ENCODE results near the gene OR10A2.

Gene OR10A2

DNA sequence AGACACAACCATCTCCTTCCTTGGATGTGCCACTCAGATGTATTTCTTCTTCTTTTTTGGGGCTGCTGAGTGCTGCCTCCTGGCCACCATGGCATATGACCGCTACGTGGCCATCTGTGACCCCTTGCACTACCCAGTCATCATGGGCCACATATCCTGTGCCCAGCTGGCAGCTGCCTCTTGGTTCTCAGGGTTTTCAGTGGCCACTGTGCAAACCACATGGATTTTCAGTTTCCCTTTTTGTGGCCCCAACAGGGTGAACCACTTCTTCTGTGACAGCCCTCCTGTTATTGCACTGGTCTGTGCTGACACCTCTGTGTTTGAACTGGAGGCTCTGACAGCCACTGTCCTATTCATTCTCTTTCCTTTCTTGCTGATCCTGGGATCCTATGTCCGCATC lies 14.1 kb downstream of the OR10A2 start:
- ChIA-PET POLR2A (no interaction called here), CTCF (no interaction called here)
- Histone ChIP-seq H3K9me3 (ENCODE audit: control insufficient read depth, insufficient read depth, low read depth, low read length) (no peaks in the 10 kb centered on the region), H3K36me3 (ENCODE audit: control insufficient read depth in 2 of 2, insufficient read depth in 1 of 2, low read length in 2 of 2) (no peaks in the 10 kb centered on the region), H3K4me1 (ENCODE audit: control insufficient read depth, insufficient read depth, low read length) (no peaks in the 10 kb centered on the region), H3K4me3 (ENCODE audit: low read depth, low read length) (no peak overlapping the region), H3K27ac (ENCODE audit: extremely low read depth, low read depth, low read length) (no peak overlapping the region)
- TF ChIP-seq ZNF530 (tag by site-specific recombination; IDR thresholded peaks at IDR 0.05; ENCODE audit: low read depth) = no peak
- no peak for TF ChIP-seq ZXDB (tag by site-specific recombination; IDR thresholded peaks at IDR 0.05)
- no peak for TF ChIP-seq ZNF549 (tag by site-specific recombination; IDR thresholded peaks at IDR 0.05)
- TF ChIP-seq ZSCAN4 (tag by site-specific recombination; IDR thresholded peaks at IDR 0.05) = no peak
- no peak for TF ChIP-seq HOXA7 (CRISPR knock-in tag; IDR thresholded peaks at IDR 0.05; ENCODE audit: borderline replicate concordance)
- TF ChIP-seq, protein P1, sequence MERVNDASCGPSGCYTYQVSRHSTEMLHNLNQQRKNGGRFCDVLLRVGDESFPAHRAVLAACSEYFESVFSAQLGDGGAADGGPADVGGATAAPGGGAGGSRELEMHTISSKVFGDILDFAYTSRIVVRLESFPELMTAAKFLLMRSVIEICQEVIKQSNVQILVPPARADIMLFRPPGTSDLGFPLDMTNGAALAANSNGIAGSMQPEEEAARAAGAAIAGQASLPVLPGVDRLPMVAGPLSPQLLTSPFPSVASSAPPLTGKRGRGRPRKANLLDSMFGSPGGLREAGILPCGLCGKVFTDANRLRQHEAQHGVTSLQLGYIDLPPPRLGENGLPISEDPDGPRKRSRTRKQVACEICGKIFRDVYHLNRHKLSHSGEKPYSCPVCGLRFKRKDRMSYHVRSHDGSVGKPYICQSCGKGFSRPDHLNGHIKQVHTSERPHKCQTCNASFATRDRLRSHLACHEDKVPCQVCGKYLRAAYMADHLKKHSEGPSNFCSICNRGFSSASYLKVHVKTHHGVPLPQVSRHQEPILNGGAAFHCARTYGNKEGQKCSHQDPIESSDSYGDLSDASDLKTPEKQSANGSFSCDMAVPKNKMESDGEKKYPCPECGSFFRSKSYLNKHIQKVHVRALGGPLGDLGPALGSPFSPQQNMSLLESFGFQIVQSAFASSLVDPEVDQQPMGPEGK (tag by site-specific recombination; IDR thresholded peaks at IDR 0.05) = no peak
- TF ChIP-seq ZNF785 (tag by site-specific recombination; IDR thresholded peaks at IDR 0.05) = no peak
- TF ChIP-seq, protein P2, sequence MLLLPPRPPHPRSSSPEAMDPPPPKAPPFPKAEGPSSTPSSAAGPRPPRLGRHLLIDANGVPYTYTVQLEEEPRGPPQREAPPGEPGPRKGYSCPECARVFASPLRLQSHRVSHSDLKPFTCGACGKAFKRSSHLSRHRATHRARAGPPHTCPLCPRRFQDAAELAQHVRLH (tag by site-specific recombination; IDR thresholded peaks at IDR 0.05) = no peak
- no peak for TF ChIP-seq ZNF324 (tag by site-specific recombination; IDR thresholded peaks at IDR 0.05)
- TF ChIP-seq, protein P3, sequence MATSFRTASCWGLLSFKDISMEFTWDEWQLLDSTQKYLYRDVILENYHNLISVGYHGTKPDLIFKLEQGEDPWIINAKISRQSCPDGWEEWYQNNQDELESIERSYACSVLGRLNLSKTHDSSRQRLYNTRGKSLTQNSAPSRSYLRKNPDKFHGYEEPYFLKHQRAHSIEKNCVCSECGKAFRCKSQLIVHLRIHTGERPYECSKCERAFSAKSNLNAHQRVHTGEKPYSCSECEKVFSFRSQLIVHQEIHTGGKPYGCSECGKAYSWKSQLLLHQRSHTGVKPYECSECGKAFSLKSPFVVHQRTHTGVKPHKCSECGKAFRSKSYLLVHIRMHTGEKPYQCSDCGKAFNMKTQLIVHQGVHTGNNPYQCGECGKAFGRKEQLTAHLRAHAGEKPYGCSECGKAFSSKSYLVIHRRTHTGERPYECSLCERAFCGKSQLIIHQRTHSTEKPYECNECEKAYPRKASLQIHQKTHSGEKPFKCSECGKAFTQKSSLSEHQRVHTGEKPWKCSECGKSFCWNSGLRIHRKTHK (tag by site-specific recombination; IDR thresholded peaks at IDR 0.05) = no peak
- no peak for TF ChIP-seq FEZF1 (tag by site-specific recombination; IDR thresholded peaks at IDR 0.05)
- TF ChIP-seq ZNF132 (tag by site-specific recombination; IDR thresholded peaks at IDR 0.05; ENCODE audit: borderline replicate concordance) = no peak
- TF ChIP-seq ZNF138 (tag by site-specific recombination; IDR thresholded peaks at IDR 0.05; ENCODE audit: borderline replicate concordance) = no peak
- TF ChIP-seq ZNF518A (tag by site-specific recombination; conservative IDR thresholded peaks at IDR 0.05; ENCODE audit: low read depth) = no peak

DNA sequence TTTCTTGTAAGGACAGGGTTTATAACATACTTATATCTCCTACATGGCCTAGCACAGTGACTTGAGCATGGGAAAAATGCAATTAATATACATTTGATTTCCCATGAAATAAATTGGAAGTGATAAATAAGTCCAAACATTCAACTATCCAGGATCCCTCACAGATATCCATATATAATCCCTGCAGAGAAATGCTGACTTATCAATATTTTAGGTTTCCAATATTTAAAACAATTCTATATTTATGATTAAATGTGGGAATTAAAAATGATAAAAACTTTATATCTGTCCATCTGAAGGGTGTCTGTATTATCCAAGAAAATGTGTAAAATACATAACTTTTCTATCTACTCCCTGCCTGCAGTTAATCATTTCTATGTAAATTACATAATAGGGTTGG lies 19.9 kb downstream of the OR10A2 start:
- Histone ChIP-seq H3K27ac (ENCODE audit: extremely low read depth, low read depth, low read length) (no peak overlapping the region), H3K9me3 (ENCODE audit: control insufficient read depth, insufficient read depth, low read depth, low read length) (no peaks in the 10 kb centered on the region), H3K36me3 (ENCODE audit: control insufficient read depth in 2 of 2, insufficient read depth in 1 of 2, low read length in 2 of 2) (no peaks in the 10 kb centered on the region), H3K4me3 (ENCODE audit: low read depth, low read length) (no peak overlapping the region), H3K4me1 (ENCODE audit: control insufficient read depth, insufficient read depth, low read length) (no peaks in the 10 kb centered on the region)
- ChIA-PET POLR2A (no interaction called here), CTCF (interaction anchor here (1.3 kb wide), 1 partner anchor 70 kb away, joined by 5 read pairs; no protein-coding TSS in a partner anchor)
- TF ChIP-seq IKZF3 (tag by site-specific recombination; IDR thresholded peaks at IDR 0.05) = no peak
- TF ChIP-seq ZBTB6 (tag by site-specific recombination; IDR thresholded peaks at IDR 0.05) = no peak
- no peak for TF ChIP-seq ZNF133 (tag by site-specific recombination; IDR thresholded peaks at IDR 0.05)
- TF ChIP-seq HOXD13 (CRISPR knock-in tag; IDR thresholded peaks at IDR 0.05; ENCODE audit: borderline replicate concordance) = no peak
- TF ChIP-seq OVOL3 (tag by site-specific recombination; IDR thresholded peaks at IDR 0.05) = no peak
- no peak for TF ChIP-seq ZNF148 (tag by site-specific recombination; IDR thresholded peaks at IDR 0.05; ENCODE audit: borderline replicate concordance)
- TF ChIP-seq ZSCAN23 (tag by site-specific recombination; IDR thresholded peaks at IDR 0.05) = no peak
- TF ChIP-seq ZBTB8A (tag by site-specific recombination; IDR thresholded peaks at IDR 0.05) = no peak
